NCI-H2171 (cell line): ENCODE results near the gene APOBEC3C.
"Not testable (repeated sequence)": the region's sequence is repeated elsewhere in the genome, so short reads cannot be mapped to it uniquely, and the experiment has no call there.

Source experiments
- DNase-seq: peaks from one replicate; lab custom pipeline; 2025; lab: John Stamatoyannopoulos, UW

The APOBEC3C gene

GRCh38 chr22:39063904-39064303 is 49.8 kb downstream of the APOBEC3C start:
- not testable (repeated sequence) for DNase-seq

- not testable (repeated sequence) for DNase-seq
Observed at GRCh38 chr22:39066442-39067276, 52.6 kb downstream of the APOBEC3C start.

GRCh38 chr22:39068033-39068785 is 54.2 kb downstream of the APOBEC3C start:
- DNase-seq = no peak
